HG03139 (cell line): Measurements from ENCODE around the gene GDE1.

ENCODE experiments used
- ATAC-seq: cut with Tn5 transposase; IDR thresholded peaks from one replicate; pipeline ENCODE4 v1.9.1; 2021; ENCODE audit not compliant: unreplicated experiment

Gene GDE1

GRCh38 chr16:19486750-19487325 is 35.1 kb downstream of the GDE1 start:
- no peak for ATAC-seq

GRCh38 chr16:19486051-19486450 is 35.8 kb downstream of the GDE1 start:
- no peak for ATAC-seq

- no peak for ATAC-seq
Measured at GRCh38 chr16:19485611-19486010, 36.3 kb downstream of the GDE1 start.

GRCh38 chr16:19484096-19484495 is 37.8 kb downstream of the GDE1 start:
- no peak for ATAC-seq

- no peak for ATAC-seq
Measured at GRCh38 chr16:19482291-19482690, 39.6 kb downstream of the GDE1 start.

- ATAC-seq, result no peak
Measured at GRCh38 chr16:19481769-19482168, 40.1 kb downstream of the GDE1 start.

- no peak for ATAC-seq
Measured at GRCh38 chr16:19481296-19481695, 40.6 kb downstream of the GDE1 start.

GRCh38 chr16:19479302-19479721 is 42.6 kb downstream of the GDE1 start:
- ATAC-seq, result no peak

- ATAC-seq, result no peak
Measured at GRCh38 chr16:19478505-19478904, 43.4 kb downstream of the GDE1 start.

GRCh38 chr16:19474617-19475016 is 47.3 kb downstream of the GDE1 start:
- ATAC-seq, result no peak

- no peak for ATAC-seq
Measured at GRCh38 chr16:19472482-19472881, 49.4 kb downstream of the GDE1 start.

GRCh38 chr16:19468300-19468699 is 53.6 kb downstream of the GDE1 start:
- no peak for ATAC-seq

- ATAC-seq, result no peak
Measured at GRCh38 chr16:19463468-19464315, 58.2 kb downstream of the GDE1 start.

GRCh38 chr16:19460397-19460796 is 61.5 kb downstream of the GDE1 start:
- ATAC-seq, result no peak

- no peak for ATAC-seq
Measured at GRCh38 chr16:19458722-19459379, 63.0 kb downstream of the GDE1 start.
